HG03097 (cell line): ENCODE data around the gene RNASET2.
"Not testable (repeated sequence)": the region's sequence is repeated elsewhere in the genome, so short reads cannot be mapped to it uniquely, and the experiment has no call there.

Source experiments
- ATAC-seq: cut with Tn5 transposase; IDR thresholded peaks from one replicate; pipeline ENCODE4 v1.9.1; 2021; ENCODE audit not compliant: unreplicated experiment, low FRiP score

RNASET2 gene

DNA sequence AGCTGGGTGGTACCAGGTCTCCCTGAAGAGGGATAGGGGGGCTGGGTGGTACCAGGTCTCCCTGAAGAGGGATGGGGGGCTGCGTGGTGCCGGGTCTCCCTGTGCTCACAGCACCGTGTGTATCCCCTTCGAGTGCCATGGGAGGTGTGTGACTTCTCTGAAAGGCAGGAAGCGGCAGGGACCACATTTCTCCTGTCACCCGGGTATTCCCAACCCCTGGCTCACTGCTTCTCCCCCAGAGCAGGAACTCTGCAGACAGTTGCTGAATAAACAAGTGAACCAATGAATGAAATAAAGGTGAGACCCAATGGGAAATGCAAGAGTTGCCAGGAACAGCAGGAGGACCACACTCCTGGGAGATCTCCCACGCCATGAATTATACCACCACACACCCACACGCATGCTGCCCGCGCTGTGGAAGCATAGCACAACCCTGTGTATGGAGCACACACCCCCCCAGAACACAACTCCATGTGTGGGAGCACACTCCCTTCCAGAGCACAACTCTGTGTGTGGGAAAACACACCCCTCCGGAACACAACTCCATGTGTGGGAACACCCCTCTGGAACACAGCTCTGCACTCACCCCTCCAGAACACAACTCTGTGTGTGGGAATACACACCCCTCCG, 50.7 kb downstream of the RNASET2 start:
- no peak for ATAC-seq

DNA sequence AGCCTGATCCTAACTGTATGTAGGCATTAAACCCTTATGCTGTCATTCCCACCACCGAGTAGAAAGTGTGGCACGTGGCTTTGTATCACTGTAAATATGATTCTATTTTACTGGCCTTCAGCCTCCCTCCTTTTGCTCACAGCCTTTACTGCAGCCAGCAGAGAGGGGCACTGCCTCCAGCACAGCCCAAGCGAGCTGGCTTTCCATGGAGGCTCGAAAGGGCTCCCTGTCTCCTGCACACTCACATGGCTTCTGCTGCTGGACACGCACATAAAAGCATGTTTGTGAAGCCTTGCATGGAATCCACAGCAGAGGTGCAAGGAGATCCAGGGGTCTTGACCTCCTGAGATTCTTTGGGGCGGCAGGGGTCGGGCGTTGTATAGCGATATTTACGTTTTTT, 51.3 kb downstream of the RNASET2 start:
- no peak for ATAC-seq

- no peak for ATAC-seq
These were observed 52.1 kb downstream of the RNASET2 start for GRCh38 chr6:166904101-166904746.

- ATAC-seq, result no peak
These were observed 52.9 kb downstream of the RNASET2 start for GRCh38 chr6:166903500-166903899.

DNA sequence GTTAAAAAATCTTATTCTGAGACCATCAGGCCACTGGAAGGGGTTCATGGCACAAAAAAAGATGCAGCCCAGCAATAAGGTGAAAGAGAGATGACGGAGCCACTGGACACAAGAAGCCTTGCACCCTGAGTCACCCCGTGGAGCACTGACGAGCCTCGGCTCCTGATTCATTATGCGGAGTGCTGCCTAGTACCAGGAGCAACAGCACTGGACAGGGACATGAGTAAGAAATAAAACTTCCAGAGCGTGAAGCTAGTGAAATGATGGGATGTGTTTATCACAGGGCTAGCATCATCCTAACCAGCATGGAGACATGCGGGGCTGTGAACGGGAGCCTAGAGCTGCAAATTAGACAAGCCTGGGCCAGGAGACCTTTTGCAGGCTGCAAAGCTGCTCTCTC, 53.3 kb downstream of the RNASET2 start:
- no peak for ATAC-seq

GRCh38 chr6:166902211-166902755, 54.1 kb downstream of the RNASET2 start:
- ATAC-seq, result no peak

GRCh38 chr6:166901626-166902025, 54.7 kb downstream of the RNASET2 start:
- no peak for ATAC-seq

DNA sequence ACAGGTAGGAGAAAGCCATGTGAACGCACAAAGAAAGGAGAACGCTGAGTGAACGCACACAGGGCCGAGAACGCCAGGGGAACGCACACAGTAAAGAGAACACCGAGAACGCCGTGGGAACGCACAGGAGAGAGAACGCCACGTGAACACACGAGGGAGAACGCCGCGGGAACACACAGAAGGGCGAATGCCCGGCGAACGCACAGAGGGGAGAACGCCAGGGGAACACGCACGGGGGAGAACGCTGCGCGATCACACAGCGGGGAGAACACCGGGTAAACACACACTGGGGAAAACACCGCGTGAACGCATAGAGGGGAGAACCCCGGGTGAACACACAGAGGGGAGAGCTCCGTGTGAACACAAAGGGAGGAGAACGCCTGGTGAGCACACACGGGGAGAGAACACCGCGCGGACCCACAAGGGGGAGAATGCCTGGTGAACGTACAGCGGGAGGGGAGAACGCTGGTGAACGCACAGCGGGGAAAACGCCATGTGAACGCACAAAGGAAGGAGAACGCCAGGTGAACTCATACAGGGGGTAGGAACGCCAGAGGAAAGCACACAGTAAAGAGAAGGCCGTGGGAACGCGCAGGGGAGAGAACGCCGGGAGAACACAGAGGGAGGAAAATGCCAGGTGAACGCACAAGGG, 55.3 kb downstream of the RNASET2 start:
- no peak for ATAC-seq

- no peak for ATAC-seq
These were observed 56.1 kb downstream of the RNASET2 start for GRCh38 chr6:166900130-166900708.

- ATAC-seq, result no peak
These were observed 57.4 kb downstream of the RNASET2 start for GRCh38 chr6:166898910-166899309.

GRCh38 chr6:166894614-166895013, 61.7 kb downstream of the RNASET2 start:
- ATAC-seq, result not testable (repeated sequence)

- not testable (repeated sequence) for ATAC-seq
These were observed 63.9 kb downstream of the RNASET2 start for GRCh38 chr6:166892472-166892871.

DNA sequence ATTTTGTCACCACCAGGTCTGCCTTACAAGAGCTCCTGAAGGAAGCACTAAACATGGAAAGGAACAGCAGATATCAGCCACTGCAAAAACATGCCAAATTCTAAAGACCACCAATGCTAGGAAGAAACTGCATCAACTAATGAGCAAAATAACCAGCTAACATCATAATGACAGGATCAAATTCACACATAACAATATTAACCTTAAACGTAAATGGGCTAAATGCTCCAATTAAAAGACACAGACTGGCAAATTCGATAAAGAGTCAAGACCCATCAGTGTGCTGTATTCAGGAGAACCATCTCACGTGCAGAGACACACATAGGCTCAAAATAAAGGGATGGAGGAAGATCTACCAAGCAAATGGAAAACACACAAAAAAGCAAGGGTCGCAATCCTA, 69.6 kb downstream of the RNASET2 start:
- not testable (repeated sequence) for ATAC-seq

DNA sequence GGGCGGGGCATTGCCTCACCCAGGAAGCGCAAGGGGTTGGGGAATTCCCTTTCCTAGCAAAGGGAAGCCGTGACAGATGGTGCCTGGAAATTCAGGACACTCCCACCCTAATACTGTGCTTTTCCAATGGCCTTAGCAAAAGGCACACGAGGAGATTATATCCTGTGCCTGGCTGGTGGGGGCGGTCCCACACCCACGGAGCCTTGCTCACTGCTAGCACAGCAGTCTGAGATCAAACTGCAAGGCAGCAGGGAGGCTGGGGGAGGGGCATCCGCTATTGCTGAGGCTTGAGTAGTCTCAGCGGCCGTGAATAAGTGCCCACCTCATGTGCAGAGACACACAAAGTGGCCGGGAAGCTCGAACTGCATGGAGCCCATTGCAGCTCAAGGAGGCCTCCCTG, 71.4 kb downstream of the RNASET2 start:
- ATAC-seq, result not testable (repeated sequence)

DNA sequence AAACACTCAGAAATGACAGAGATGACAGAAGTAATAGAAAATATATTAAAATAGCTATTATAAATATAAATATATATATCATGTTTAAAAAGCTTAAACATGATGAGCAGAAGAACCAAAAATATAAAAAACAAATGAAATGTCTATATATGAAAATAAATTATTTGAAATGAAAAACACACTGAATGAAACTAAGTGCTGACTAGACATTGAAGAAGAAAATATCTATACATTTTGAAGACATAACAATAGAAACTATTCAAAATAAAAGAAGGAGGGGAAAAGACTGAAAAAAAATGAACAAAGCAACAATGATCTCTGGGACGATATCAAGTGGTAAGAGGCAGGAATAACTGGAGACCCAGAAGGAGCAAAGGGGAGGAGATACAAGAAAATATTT, 76.8 kb downstream of the RNASET2 start:
- ATAC-seq, result no peak
